Transverse colon (tissue), 4 donors: ENCODE measurements around the gene MTERF4. TPM values are rescaled to one million over a fixed set of nuclear protein-coding genes. Genes with fewer than 3 reads are reported as not detected.

Experiments
- DNase-seq: peaks from one replicate; pipeline ENCODE4 v3.0.0-alpha.2; 2019
- H3K27ac ChIP-seq, 4 donors: fragments of 200-600 bp; sonication (generic); 2 replicates each; pipeline ENCODE4 v1.5.1; 2016 to 2018; ENCODE audit warnings: inconsistent platforms in 4 of 4
- H3K27me3 ChIP-seq: fragments of 200-600 bp; sonication (generic); 2 replicates; pipeline ENCODE4 v1.5.1; 2017; ENCODE audit warnings: inconsistent platforms
- H3K36me3 ChIP-seq, 4 donors: fragments of 200-600 bp; sonication (generic); 2 replicates each; pipeline ENCODE4 v1.5.1; 2017 to 2019; ENCODE audit warnings: inconsistent platforms in 4 of 4
- H3K4me1 ChIP-seq, 4 donors: fragments of 200-600 bp; sonication (generic); 2 replicates each; pipeline ENCODE4 v1.5.1; 2017 to 2020; ENCODE audit warnings: inconsistent platforms in 4 of 4
- H3K4me3 ChIP-seq, 4 donors: fragments of 200-600 bp; sonication (generic); 1 replicate in 1 of 4; 2 replicates in 3 of 4; pipeline versions ENCODE4 v1.5.1 to v1.6.1; 2017 to 2019; ENCODE audit warnings: inconsistent platforms in 4 of 4
- H3K9me3 ChIP-seq, 2 donors: fragments of 200-600 bp; sonication (generic); 2 replicates each; pipeline ENCODE4 v1.5.1; 2017 to 2019; ENCODE audit warnings: inconsistent platforms in 2 of 2
- CTCF ChIP-seq, 5 experiments: fragments of 200-600 bp in 3 of 5; fragments of 450-650 bp in 2 of 5; sonication (generic) in 3 of 5; IDR thresholded peaks; 1 replicate in 2 of 5; 2 replicates in 3 of 5; pipeline ENCODE4 v1.5.1; 2016 to 2017; ENCODE audit warnings: antibody characterized with exemption in 5 of 5, inconsistent platforms in 3 of 5, mild to moderate bottlenecking in 2 of 5, moderate library complexity in 1 of 5
- EP300 ChIP-seq: sonication (generic); formaldehyde crosslinking; IDR thresholded peaks from one replicate; pipeline ENCODE4 v1.6.1; 2017; ENCODE audit warnings: antibody characterized with exemption, low read depth
- POLR2A ChIP-seq: fragments of 450-650 bp; IDR thresholded peaks from one replicate; pipeline ENCODE4 v1.6.1; 2016; ENCODE audit warnings: antibody characterized with exemption, mild to moderate bottlenecking, moderate library complexity
- POLR2AphosphoS5 ChIP-seq, 3 donors: sonication (generic); formaldehyde crosslinking; IDR thresholded peaks; one replicate each; pipeline ENCODE4 v1.6.1; 2016; ENCODE audit warnings: antibody characterized with exemption in 3 of 3
- WGBS, 2 donors: methylation state at CpG; one replicate each; pipeline ENCODE4 v1.1.5; 2018; ENCODE audit warnings: low coverage in 1 of 2; 5-methylcytosine and 5-hydroxymethylcytosine counted together
- in situ Hi-C, 4 donors: fragments of 200-750 bp; cut with MboI; loops; one replicate each; pipeline versions ENCODE4 v1.15.0 to v1.15.1; 2017; ENCODE audit warnings: low sequenced_read_pairs in 3 of 4, low pct_ligation_motif_present in 1 of 4, low pct_unique_long_range_greater_than_20kb in 1 of 4
- intact Hi-C: fragments of 100-400 bp; cut with DNase I; formaldehyde crosslinking; loops from one replicate; pipeline ENCODE4 v1.15.1; 2023; ENCODE audit warnings: low total_unique reads
- total RNA-seq, 4 donors: library from RNA; depleted of rRNA; stranded (reverse); fragments of >200 nt; gene quantifications; one replicate each; pipeline ENCODE4 v1.1.0, GENCODE V29; 2016

The MTERF4 gene
- total RNA-seq, 4 donors from 2014 or later, result 25.4 to 161 (median 34.3) TPM

- Histone ChIP-seq H3K36me3 (no peaks in the 10 kb centered on the region), H3K9me3 (no peaks in the 10 kb centered on the region), H3K27me3 (no peaks in the 10 kb centered on the region), H3K4me1 (peaks cover 0 to 6% (median 3%) of the 10 kb centered on the region in 4 donors), H3K27ac (no peak overlapping the region), H3K4me3 (no peak overlapping the region)
- intact Hi-C loops, result no loop called here
- DNase-seq, result no peak
- whole genome bisulfite sequencing, 2 donors, result 95% methylated on average over 22 of the region's 25 CpGs; no CpG with 5 or more reads in 1 of the 2 donors
- TF ChIP-seq POLR2AphosphoS5 (IDR thresholded peaks at IDR 0.05), result no peak
- TF ChIP-seq POLR2A, result no peak
- no peak for TF ChIP-seq CTCF (IDR thresholded peaks at IDR 0.05)
- TF ChIP-seq EP300, result no peak
- in situ Hi-C loops, result no loop called here
These were observed 34.7 kb upstream of the MTERF4 start for GRCh38 chr2:241136661-241137260.

- no peaks in the 10 kb centered on the region for H3K9me3 ChIP-seq
- H3K27ac ChIP-seq, result peak overlapping the region in 2 of 4 donors; percentile 49 to 57
- intact Hi-C loops (no loop called here), in situ Hi-C loops (no loop called here)
- peaks cover 0 to 6% (median 3%) of the 10 kb centered on the region in 4 donors for H3K4me1 ChIP-seq
- no peak for DNase-seq
- no peaks in the 10 kb centered on the region for H3K36me3 ChIP-seq
- WGBS, 2 donors, result 85% methylated on average over 8 of the region's 8 CpGs; no CpG with 5 or more reads in 1 of the 2 donors
- TF ChIP-seq CTCF (IDR thresholded peaks at IDR 0.05) (no peak), EP300 (no peak), POLR2AphosphoS5 (IDR thresholded peaks at IDR 0.05) (no peak), POLR2A (no peak)
- no peak overlapping the region for H3K4me3 ChIP-seq
- H3K27me3 ChIP-seq, result no peaks in the 10 kb centered on the region
These were observed 34.1 kb upstream of the MTERF4 start for GRCh38 chr2:241136191-241136590.

GRCh38 chr2:241135737-241136136 is 33.6 kb upstream of the MTERF4 start:
- DNase-seq, result peak; percentile 82
- no peaks in the 10 kb centered on the region for H3K9me3 ChIP-seq
- peaks cover 0 to 6% (median 3%) of the 10 kb centered on the region in 4 donors for H3K4me1 ChIP-seq
- in situ Hi-C loops (no loop called here), intact Hi-C loops (no loop called here)
- 30 to 55% methylated on average over 2 to 9 of the region's 9 CpGs for WGBS, 2 donors
- H3K4me3 ChIP-seq, result no peak overlapping the region
- no peaks in the 10 kb centered on the region for H3K27me3 ChIP-seq
- TF ChIP-seq POLR2A (no peak), CTCF (IDR thresholded peaks at IDR 0.05) (no peak), EP300 (no peak), POLR2AphosphoS5 (IDR thresholded peaks at IDR 0.05) (no peak)
- H3K27ac ChIP-seq, result peak overlapping the region in 2 of 4 donors; percentile 49 to 57
- H3K36me3 ChIP-seq, result no peaks in the 10 kb centered on the region

- H3K4me1 ChIP-seq, result peaks cover 0 to 6% (median 3%) of the 10 kb centered on the region in 4 donors
- DNase-seq, result no peak
- in situ Hi-C loops (no loop called here), intact Hi-C loops (no loop called here)
- 92% methylated on average over 6 of the region's 7 CpGs; no CpG with 5 or more reads in 1 of the 2 donors for WGBS, 2 donors
- H3K27ac ChIP-seq, result no peak overlapping the region
- H3K4me3 ChIP-seq, result no peak overlapping the region
- no peaks in the 10 kb centered on the region for H3K9me3 ChIP-seq
- H3K27me3 ChIP-seq, result no peaks in the 10 kb centered on the region
- H3K36me3 ChIP-seq, result no peaks in the 10 kb centered on the region
- no peak for TF ChIP-seq CTCF (IDR thresholded peaks at IDR 0.05)
These were observed 32.6 kb upstream of the MTERF4 start for GRCh38 chr2:241134711-241135110.
